Embryonic facial prominence (tissue), 1 donor: ENCODE measurements around the gene PPM1A.

ENCODE experiments used
- DNase-seq: peaks from one replicate; pipeline ENCODE4 v3.0.0-alpha.2; 2016; ENCODE audit errors: extremely low spot score

Gene PPM1A

GRCh38 chr14:60266021-60266937, 17.3 kb downstream of the PPM1A start:
- no peak for DNase-seq

DNA sequence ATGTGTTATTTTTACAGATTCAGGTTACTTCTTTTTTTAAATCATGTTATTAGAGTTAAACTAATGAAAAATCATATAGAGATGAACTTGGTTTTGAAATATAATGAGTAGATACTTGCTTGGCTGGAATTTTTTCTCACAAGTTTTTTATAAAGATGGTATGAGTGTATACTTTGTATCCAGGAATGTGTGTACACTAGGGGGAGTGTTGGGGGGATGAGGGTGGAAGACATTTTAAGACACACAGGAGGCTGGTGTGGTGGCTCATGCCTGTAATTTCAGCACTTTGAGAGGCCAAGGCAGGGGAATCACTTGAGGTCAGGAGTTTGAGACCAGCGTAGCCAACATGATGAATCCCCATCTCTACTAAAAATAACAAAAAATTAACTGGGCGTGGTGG, 23.2 kb downstream of the PPM1A start:
- no peak for DNase-seq

DNA sequence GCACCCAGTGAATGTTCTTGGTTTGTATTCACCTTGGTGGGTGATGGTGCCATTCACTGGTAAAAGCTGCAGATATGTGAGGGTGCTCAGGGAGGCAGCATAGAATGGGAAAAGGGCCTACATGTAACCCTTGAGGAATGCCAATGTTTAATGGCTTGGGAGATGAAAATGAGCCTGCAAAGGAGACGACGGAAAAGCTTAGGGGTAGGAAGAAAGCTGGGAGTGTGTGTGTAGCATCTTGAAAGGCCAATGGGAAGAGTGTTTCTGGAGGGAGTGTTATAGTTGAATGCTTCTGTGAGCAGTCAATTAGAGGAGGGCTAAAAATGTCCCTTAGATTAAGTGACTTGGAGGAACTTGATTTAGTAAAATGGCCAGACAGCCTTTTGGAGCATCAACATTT, 24.9 kb downstream of the PPM1A start:
- DNase-seq: no peak

DNA sequence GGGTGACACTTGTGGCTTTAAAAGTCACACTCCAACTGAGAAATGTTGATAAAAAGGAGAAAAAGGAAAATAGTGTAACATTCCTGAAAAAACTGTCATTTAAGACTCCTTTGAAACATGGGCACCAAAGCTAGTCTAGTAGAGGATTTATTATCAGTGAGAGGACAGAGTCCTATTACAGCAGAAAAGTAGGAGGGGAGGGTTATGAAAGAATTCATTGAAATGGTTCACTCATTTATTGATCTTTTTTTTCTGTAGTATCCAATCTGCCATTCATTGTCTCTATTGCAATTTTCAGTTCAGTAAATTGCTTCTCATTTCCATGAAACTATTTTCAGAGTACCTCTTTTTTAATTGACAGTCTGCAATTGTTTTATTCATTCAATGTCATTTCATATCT, 25.4 kb downstream of the PPM1A start:
- no peak for DNase-seq

GRCh38 chr14:60275932-60276331, 26.9 kb downstream of the PPM1A start:
- no peak for DNase-seq

DNA sequence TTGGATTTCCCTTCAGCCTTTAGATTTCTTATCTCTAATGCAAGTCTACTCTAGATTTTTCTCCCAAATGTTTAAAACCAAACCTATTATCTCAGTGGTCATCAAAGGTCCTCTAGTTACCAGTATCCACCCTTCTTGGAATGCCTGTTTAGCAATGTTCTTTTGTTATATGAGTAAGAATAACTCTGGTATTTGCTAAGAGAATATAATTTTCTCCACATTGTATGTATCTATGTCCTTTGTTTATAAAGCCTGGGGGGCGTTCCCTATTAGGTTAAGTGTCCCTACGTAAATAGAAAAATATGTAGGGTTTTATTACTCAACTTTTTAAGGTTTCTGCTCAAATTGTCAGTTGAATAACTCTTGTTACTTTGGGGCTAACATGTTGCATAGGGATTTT, 27.3 kb downstream of the PPM1A start:
- DNase-seq: no peak

DNA sequence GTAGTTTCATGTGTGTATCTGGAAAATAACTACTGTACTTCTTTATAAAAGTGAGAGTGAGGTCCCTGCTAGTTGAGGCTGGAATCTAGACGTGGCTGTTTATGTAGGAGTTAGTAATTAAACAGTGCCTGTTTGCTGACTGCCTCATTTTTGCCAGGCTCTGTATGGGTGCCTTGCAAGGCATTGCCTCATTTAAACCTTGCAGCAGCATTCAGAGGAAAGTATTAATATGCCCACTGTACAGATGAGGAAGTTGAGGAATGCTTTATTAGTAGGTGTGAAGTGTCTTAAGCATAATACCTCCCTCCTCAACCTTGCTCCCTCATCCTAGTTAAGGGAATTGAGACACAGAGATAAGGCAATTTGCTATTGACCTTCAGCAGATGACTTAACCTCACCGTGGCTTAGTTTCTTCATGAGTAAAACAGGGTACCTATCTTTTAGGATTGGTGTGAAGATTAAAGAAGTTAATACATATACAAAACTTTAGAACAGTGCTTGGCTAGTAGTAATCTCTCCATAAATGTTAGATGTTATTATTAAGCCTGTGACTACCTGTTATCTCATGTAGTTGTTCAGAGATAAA, 28.7 kb downstream of the PPM1A start:
- no peak for DNase-seq

DNA sequence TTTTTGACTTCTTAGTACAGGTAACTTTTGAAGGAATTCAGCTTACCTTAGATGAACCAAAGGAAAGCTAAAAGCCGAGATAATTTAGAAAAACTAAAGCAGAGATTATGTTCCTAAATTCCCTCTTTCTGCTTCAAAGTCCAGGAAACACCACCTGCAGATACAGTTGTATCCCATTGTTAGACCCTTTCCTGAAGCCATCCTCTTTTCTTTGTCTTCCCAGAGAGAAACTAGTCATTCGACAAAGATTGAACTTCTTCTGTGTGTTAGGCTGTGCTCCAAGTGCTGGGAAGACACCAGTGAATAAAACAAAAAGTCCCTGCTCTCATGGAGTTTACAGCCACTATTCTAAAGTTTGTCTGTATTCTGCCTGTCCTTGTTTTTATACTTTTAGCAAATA, 29.3 kb downstream of the PPM1A start:
- DNase-seq: no peak

GRCh38 chr14:60287452-60287851, 38.4 kb downstream of the PPM1A start:
- no peak for DNase-seq

GRCh38 chr14:60288279-60288678, 39.3 kb downstream of the PPM1A start:
- DNase-seq: no peak

- DNase-seq: no peak
Observed at GRCh38 chr14:60294411-60295069, 45.5 kb downstream of the PPM1A start.

GRCh38 chr14:60300019-60300418, 51.0 kb downstream of the PPM1A start:
- DNase-seq: no peak

DNA sequence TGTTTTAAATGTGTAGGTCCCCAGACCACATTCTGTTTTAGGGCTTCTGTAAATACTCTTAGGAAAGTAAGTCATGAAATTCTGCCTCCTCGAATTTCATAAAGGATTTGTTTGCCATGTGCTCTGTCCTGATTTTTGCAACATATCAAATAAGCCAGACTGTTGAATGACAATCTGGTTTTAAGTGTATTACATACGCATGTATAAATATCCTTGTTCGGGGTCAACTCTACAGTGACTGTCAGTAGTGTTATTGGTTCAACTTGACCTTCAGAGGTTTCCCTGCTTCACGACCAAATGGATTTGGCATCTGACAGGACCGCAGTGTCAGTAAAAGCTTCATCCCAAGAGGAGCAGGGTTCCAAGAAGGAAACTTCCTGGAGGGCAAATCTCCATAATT, 52.7 kb downstream of the PPM1A start:
- no peak for DNase-seq

GRCh38 chr14:60302663-60303062, 53.6 kb downstream of the PPM1A start:
- DNase-seq: no peak

- no peak for DNase-seq
Observed at GRCh38 chr14:60303745-60304144, 54.7 kb downstream of the PPM1A start.

DNA sequence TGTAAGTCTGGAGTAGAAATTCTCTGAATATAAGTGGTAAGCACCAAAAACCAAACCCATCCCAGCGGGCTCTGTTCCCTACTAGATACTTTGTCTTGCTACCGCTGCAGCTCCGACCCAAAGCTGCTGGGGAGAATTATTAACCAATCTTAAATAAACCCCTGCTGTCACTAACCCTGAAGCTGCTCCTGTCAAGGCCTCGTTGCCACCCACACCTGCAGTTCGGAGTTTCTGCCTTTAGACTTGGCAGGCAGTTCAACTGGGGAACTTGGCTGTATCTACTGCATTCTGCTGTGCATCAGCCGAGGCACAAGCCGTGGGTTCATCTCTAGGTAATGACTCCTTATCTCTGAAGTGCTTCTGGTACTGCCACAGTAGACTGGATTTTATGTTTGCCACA, 55.5 kb downstream of the PPM1A start:
- no peak for DNase-seq

DNA sequence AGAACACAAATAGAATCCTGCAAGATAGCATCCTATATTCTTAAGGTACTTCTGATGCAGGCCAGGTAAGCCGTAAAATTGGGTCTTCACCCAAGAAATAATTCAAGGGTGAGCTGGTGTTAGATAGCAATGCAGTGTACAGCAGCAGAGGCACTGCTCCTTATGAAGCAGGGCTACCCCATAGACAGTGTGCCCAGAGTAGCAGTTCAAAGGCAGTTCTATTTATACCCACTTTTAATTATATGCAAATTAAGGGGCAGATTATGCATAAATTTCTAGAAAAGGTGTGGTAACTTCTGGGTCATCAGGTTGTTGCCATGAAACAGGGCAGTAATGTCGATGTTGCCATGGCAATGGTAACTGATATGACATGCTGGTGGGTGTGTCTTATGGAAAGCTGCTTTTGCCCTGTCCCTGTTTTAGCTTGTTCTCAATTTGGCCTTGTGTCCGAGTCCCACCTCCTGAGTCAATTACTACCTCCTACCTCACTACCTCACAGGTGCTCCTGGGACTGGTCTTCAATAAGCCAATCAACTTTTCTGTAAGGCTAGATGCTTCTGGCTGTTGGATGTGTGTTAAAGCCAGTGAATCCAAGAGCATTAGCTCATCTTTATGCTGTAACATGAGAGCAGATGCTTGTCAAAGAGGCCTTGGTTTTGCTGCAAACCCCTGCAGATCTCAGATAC, 61.0 kb downstream of the PPM1A start:
- no peak for DNase-seq

DNA sequence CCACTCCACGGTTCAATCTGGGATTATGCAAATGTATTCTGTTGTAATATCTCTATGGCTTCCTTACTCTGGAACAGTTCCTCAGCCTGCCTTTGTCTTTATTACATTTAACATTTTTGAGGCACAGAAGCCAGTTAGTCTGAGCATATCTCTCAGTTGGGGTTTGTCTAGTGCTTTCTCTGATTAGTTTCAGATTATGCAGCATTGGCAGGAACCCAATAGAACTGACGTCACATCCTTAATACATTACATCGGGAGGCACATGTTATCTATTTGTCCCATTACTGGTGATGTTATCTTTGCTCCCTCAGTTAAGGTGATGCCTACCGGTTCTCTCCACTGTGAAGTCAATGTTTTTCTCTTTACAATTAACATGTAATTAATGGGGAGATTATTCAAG, 62.4 kb downstream of the PPM1A start:
- DNase-seq: peak; percentile 55

DNA sequence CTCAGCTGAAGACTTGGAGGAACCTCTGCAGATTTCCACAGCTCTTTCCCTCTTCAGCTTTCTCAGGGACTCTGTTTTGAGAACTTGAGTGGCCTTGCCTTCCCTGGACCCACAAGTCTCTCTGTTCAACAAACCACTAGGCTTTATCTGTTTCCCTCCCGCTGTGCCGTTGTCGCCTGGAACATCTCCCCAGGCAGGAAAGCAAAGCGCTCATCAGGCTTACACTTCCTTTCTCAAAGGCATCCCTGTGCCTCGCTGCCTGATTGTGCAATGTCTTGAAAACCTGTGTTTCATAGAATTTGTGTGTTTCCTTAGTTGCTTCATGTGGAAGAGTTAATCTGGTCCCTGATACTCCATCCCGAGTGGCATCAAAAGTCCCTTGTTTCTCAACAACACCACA, 64.1 kb downstream of the PPM1A start:
- no peak for DNase-seq

DNA sequence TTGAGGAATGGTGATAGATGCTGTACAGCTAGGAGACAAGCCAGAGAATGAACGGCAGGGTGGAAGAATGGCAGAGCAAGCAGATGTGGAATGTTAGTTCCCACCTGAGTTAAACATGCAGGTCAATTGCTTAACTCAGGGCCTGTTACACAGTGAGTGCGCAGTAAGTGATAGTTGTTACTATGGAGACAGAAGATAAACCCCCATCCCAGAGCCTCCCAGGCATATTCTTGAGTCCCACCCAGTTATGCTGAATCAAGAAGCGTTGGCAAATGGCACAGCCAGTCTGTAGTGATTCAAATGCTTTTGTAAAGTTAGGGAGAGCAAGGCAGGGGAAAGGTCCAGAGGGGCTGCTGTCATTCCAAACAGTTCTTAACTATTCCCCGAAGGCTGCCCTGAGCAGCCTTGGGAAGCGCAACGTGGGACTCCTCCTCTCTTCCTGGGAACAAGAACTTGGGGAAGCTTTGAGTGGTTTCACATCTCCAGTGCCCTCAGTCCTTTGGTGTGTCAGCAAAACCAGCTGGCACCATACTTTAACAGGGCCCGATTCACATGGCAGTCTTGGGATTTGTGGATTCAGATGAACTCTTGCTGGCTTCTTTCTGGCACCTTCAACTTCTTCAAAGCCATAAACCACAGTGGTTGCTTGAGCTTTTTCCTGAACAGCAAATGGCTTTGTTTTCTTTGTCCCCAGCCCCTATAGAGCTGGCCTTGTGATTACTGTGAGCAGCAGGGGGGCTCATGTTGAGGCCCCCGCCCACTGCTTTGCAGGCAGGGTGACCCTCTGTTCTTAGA, 66.4 kb downstream of the PPM1A start:
- DNase-seq: no peak

- DNase-seq: no peak
Observed at GRCh38 chr14:60317609-60318008, 68.6 kb downstream of the PPM1A start.
